ENCODE results near the gene LGSN. TPM values are rescaled to one million over a fixed set of nuclear protein-coding genes. Genes with fewer than 3 reads are reported as not detected.

The LGSN gene
- total and polyA plus RNA-seq, 2 of the 13 experiments (the other 11 are each of a cell fraction or from before 2014, with no cell fraction given): 0.13 to 0.63 TPM

GRCh38 chr6:63307581-63308246, 12.1 kb downstream of the LGSN start (continued):
- TF ChIP-seq MNT (IDR thresholded peaks at IDR 0.05): no peak
- TF ChIP-seq FOXA1 (IDR thresholded peaks at IDR 0.05): no peak
- TF ChIP-seq FOXA1 (CRISPR knock-in tag; IDR thresholded peaks at IDR 0.05): no peak
- TF ChIP-seq DMTF1 (CRISPR knock-in tag; IDR thresholded peaks at IDR 0.05): no peak
- TF ChIP-seq SIN3A (IDR thresholded peaks at IDR 0.05; ENCODE audit: borderline replicate concordance, low read depth, low read length): no peak
- no peak for TF ChIP-seq KLF11 (CRISPR knock-in tag; IDR thresholded peaks at IDR 0.05)
- no peak for TF ChIP-seq KDM5A (IDR thresholded peaks at IDR 0.05; ENCODE audit: borderline replicate concordance, low read length)
- no peak for TF ChIP-seq ZNF256 (CRISPR knock-in tag; conservative IDR thresholded peaks at IDR 0.05)
- no peak for TF ChIP-seq REPIN1 (CRISPR knock-in tag; IDR thresholded peaks at IDR 0.05; ENCODE audit: borderline replicate concordance, low read depth)
- no peak for TF ChIP-seq RXRA (CRISPR knock-in tag; IDR thresholded peaks at IDR 0.05)
- TF ChIP-seq GPN1 (CRISPR knock-in tag; IDR thresholded peaks at IDR 0.05; ENCODE audit: borderline replicate concordance): no peak
- 0 out of 2 replicates have a peak, but pooled peaks have one; percentile 32 for TF ChIP-seq FOXK1 (CRISPR knock-in tag; IDR thresholded peaks at IDR 0.05; ENCODE audit: borderline replicate concordance, low read depth)
- TF ChIP-seq MAFK (conservative IDR thresholded peaks at IDR 0.05 in 1 of 2, IDR thresholded peaks at IDR 0.05 in 1 of 2; ENCODE audit: low read length in 2 of 2): no peak
- no peak for TF ChIP-seq FOXC1 (CRISPR knock-in tag; IDR thresholded peaks at IDR 0.05; ENCODE audit: borderline replicate concordance)
- TF ChIP-seq NFATC3 (CRISPR knock-in tag; IDR thresholded peaks at IDR 0.05): no peak
- TF ChIP-seq ZNF841 (CRISPR knock-in tag; IDR thresholded peaks at IDR 0.05; ENCODE audit: borderline replicate concordance): no peak
- no peak for TF ChIP-seq PAX8 (CRISPR knock-in tag; IDR thresholded peaks at IDR 0.05; ENCODE audit: borderline replicate concordance)
- peak; percentile 39; the same call in 1 of the 2 replicates for TF ChIP-seq GATAD2A (CRISPR knock-in tag; IDR thresholded peaks at IDR 0.05)
- TF ChIP-seq GATA4 (IDR thresholded peaks at IDR 0.05; ENCODE audit: borderline replicate concordance, low read depth): no peak
- no peak for TF ChIP-seq POLR2A (IDR thresholded peaks at IDR 0.05; ENCODE audit: insufficient read depth in 1 of 2, low read depth in 2 of 2, low read length in 2 of 2)
- TF ChIP-seq ZBTB8A (CRISPR knock-in tag; IDR thresholded peaks at IDR 0.05; ENCODE audit: borderline replicate concordance, low read depth): no peak
- TF ChIP-seq ARID5B (CRISPR knock-in tag; IDR thresholded peaks at IDR 0.05): 0 out of 2 replicates have a peak, but pooled peaks have one; percentile 28
- no peak for TF ChIP-seq ZFX (CRISPR knock-in tag; IDR thresholded peaks at IDR 0.05; ENCODE audit: low read depth)
- TF ChIP-seq NFE2 (CRISPR knock-in tag; IDR thresholded peaks at IDR 0.05): no peak

All from HepG2 (cell line).